NCI-H1436 (cell line): ENCODE results near the gene SAMM50.

Source experiments
- DNase-seq: peaks from one replicate; lab custom pipeline; 2025; lab: John Stamatoyannopoulos, UW

Gene SAMM50

DNA sequence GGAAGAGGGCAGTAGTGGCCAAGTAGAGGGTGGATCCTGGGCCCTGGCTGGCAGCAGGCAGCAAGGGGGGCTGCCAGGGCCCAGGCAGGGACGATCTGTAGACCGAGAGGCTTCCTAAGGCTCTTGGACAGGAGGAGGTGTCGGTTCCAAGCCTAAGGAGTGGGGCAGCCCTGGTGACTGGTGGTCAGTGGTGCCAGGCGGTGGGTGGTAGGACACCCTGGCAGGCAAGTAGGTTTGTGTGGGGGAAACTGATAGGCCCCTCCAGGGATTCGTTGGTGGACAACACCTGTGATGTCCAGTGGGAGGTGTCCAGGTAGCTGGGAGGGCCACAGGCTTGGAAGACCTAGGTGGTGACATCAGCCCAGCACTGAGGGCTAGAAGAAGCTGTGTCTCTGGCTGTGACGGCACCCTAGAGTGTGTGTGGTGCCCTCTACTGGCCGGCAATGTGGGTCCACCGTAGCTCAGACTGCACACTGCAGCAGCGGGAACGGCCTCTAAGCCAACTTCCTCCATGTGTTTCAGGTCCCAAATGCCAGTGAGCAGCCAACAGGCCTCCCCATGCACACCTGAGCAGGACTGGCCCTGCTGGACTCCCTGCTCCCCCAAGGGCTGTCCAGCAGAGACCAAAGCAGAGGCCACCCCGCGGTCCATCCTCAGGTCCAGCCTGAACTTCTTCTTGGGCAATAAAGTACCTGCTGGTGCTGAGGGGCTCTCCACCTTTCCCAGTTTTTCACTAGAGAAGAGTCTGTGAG, 9.4 kb upstream of the SAMM50 start:
- DNase-seq = peak; percentile 12

DNA sequence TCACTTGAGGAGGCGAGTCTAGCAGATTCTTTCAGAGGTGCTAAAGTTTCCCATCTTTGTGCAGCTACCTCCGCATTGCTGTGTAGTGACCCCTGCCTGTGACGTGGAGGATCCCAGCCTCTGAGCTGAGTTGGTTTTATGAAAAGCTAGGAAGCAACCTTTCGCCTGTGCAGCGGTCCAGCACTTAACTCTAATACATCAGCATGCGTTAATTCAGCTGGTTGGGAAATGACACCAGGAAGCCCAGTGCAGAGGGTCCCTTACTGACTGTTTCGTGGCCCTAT, 8.9 kb upstream of the SAMM50 start:
- DNase-seq = no peak

DNA sequence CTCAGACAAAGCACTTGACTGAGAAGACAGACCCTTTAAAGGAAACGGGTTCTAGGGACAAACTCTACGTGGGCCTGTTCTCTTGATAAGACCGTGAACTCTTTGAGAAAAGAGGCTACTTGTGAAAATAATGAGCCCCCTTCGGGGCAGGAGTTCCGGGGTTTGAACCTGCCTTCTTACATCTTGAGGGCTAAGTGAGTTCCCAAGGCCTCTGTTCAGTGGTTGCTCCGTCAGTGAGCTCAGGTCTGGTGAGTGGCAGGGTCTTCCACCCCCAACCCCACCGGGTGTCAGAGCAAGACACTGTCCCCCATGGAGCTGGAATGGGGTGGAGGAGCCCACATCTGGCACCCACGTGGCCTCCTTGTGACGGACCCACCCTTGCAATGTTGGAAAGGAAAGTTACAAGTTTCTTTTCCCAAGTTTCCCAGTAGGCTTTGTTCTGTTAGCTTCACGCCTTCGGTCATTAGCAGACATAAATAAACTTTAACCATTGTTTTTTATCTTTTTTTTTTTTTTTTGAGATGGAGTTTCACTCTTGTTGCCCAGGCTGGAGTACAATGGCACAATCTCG, 6.3 kb upstream of the SAMM50 start:
- DNase-seq = no peak

DNA sequence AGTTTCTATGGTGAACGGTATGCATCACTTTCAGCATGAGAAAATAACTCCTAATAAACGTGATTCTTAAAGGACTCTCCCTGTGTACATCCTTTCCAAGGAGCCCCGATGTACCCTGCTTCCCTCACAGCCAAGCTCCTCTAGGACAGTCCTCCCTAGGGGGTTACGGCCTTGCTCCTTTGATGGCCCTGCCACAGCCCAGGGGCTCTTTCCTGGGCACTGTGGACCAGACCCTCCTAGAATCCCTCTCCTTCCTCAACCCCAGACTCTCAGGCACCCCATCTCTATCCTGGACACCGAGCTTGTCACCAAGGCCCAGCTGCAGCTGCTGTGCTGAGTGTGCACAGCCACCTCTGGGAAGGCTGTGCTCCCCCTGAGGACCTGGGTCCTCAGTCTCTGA, 3.9 kb upstream of the SAMM50 start:
- DNase-seq = no peak

DNA sequence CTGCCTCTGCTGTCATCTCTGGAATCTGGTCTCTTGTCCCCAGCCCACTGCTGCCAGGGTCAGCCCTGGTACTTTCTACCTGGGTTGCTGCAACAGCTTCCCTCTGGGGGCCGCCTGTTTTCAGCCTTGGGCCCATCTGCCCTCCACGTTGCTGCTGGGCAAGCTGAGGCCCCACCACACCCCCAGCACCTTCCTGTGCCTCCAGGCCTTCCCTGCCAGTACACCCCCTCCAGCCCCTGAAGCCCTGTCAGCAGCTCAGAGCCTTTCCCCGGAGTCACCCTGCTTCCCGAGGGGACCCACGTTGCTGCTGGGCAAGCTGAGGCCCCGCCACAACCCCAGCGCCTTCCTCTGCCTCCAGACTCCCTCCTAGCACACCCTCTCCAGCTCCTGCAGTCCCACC, 3.3 kb upstream of the SAMM50 start:
- DNase-seq = no peak

DNA sequence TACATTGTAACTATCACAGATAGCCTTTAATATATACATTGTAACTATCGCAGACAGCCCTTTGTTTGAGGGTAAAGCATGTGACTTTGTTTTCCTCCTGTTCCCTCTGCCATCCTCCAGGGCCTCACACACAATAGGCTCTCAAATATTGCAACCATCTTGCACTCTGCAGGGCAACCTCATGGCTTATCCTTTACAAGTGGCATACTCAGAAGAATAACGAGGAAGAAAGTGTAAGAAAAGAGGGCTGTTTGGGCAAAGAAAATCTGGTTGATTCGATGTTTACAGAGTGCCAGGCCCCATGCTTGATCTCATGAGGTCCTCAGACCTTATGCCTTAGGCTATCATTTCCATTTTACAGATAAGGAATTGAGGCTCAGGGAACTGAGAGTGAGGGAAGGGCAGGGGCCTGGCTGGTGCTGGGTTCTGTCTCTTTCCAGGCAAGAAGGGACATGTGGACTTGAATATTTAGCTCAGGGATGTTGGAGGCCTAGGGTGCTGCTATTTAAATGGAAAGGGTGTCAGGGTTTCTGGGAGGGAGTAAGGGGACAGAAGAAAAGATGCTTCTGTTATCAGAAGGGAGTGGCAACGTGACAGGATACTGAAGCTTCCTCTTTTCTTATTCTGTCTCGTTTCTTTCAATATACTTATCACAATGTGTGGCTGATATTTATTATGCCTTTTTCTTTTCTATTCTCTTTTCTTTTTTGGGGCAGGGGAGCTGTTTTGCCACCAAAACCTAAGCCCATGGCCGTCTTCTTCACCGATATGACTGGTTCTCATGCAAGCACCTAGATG, 1.1 kb upstream of the SAMM50 start:
- DNase-seq = no peak

DNA sequence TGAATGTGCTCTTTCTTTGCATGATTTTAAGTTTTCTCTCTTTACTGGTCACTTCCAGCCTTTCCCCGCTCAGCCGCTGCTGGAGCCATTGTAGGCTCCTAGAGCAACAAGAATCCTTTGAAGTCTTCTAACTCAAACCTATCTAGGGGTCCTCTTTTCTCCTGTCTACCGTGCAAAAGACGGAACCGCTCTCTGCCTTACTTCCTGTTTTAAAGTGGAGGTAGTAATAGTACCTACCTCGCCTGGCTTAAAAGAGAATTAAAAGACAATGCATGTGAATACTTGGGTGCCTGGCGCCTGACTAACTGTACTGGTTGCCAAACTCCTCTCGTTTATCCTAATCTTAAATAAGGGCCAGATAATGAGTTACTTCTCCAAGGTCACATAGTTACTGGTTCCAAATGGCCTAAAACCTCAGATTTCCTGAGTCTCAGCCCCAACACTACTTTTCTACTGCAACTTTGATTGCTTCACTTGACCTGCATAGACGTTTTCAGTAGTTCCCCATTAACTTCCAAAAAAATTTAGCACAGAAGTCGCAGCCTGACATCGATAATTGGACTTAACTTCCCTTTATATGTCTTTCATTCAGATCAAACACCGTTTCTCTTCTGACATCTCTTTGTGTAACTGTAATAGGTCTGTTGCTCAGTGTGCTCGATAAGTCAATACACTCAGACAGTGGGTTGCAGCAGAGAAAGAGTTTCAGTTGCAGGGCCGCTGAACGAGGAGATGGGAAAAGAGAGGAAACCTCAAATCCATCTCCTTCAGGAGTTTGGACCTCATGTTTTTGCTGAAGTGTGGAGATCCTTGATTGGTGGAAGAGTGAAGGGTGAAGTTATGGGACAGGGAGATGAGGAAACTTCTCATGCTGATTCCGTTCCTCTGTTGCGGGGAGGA, 891 bp downstream of the SAMM50 start:
- no peak for DNase-seq

DNA sequence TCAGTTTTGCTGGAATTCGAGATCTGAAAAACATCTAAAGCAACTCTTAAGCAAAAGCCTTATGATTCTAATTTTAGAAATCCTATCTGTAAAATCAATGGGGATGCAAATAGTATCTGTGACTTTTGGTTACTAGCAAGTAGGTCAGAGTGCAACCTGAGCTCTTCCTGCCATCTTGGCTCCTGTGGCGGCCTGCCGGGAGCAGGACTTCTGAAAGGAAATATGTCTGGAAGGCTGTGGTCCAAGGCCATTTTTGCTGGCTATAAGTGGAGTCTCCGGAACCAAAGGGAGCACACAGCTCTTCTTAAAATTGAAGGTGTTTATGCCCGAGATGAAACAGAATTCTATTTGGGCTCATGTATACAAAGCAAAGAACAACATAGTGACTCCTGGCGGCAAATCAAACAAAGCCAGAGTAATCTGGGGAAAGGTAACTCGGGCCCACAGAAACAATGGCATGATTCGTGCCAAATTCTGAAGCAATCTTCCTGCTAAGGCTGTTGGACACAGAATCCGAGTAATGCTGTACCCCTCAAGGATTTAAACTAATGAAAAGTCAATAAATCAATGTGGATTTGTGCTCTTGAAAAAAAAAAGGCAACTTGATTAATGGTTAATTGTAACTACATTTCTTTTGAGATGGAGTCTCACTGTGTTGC, 1.7 kb downstream of the SAMM50 start:
- no peak for DNase-seq

DNA sequence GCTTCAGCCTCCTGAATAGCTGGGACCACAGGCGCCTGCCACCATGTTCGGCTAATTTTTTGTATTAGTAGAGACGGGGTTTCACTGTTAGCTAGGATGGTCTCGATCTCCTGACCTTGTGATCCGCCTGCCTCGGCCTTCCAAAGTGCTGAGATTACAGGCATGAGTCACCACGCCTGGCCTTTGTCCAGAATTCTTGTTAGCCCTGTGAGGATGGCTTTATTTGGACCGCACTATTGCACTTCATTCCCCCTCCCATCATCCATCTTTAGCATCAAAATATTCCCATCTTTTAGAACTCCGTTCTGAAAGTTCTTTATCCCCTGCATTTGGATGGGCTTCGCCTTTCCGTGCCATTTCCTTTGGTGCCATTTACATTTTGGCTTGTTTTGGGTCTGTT, 2.6 kb downstream of the SAMM50 start:
- no peak for DNase-seq

DNA sequence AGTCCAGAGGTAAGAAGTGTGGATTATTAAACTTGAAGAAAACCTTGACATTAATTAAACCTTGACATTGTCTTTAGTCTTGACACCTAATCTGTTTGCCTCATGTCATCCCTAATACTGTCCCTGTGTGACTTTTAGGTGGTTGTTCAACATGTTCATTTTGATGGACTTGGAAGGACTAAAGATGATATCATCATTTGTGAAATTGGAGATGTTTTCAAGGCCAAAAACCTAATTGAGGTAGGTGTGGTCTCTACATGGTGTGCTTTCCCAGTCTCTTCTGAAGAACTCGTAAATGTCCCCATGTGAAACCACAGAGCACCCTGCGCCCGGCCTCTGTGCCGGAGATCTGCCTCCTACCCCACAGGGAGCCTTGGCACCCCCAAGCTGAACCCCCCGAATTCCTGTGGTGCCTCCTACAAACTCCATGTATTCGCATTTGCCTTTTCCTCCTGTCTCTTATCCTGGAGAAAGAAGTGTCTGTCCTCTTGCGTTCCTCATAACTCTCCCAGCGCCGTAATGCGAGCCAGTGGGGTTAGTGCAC, 9.1 kb downstream of the SAMM50 start:
- DNase-seq = no peak

DNA sequence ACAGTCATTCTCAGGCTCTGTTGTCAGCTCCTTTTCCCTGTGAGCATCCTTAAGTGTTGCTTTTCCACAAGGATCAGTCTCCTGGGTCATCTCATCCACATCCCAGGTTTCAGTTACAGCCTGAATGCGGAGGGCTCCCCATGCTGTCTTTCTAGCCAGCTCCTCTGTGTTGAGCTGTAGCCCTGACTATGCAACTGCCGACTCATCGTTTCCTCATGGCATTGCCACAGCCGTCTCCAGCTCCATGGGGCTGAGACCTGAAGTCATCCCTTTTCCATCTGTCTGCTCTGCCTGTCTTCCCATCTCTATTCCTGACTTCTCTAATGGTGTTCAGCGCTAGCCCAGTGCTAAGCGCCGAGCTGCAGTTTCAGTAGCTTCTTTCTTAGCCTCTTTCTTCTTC, 11.8 kb downstream of the SAMM50 start:
- DNase-seq = no peak

DNA sequence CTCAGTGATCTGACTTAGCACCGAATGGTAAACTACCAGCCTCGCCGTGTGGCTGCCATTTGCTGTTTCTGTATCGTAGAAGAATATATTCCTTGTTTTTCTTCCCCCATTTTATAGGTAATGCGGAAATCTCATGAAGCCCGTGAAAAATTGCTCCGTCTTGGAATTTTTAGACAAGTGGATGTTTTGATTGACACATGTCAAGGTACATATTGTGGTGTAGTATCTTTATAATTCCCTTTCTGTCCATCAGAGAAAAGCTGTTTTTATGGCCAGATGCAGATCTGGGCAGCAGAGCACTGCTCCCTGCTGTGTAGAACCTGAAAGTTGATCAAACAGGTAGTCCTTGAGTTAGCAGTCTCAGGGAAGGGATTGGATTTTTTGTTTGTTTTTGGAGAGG, 13.4 kb downstream of the SAMM50 start:
- DNase-seq = no peak

DNA sequence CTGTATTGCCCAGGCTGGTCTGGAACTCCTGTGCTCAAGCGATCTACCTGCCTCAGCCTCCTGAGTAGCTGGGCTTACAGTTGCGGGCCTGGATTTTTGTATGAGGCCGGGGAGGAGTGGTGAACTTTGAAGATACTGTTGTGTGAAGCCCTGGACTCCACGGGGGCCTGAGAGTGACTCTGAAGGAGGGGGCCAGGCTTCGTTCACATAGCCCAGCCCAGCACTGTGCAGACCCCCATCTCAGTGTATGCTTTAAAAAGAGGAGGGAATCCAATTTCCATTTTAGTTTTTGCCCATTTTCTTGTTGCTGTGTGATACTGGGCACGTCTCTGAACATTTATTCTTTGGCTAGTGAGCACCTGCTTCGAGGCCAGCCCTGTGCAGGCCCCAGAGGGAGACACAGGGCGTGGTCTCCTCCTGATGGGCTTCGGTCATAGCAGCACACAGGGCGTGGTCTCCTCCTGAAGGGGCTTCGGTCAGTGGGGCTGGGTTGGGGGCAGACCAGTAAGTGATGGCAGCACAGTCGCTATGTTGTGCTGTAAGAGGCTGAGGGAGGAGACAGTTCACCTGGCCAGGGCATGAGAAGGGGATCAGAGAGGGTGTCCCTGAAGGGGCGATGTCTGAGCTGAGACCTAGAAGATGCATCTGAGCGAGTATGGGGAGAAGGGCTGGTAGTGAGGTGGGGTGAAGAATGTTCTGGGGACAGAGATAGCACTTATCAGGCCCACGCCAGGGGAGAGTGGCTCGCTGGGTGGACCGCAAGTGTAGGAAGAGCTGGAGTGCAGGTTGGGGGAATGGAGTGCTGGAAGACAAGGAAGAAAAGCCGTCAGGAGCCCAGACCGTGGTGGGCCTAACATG, 14.0 kb downstream of the SAMM50 start:
- no peak for DNase-seq

DNA sequence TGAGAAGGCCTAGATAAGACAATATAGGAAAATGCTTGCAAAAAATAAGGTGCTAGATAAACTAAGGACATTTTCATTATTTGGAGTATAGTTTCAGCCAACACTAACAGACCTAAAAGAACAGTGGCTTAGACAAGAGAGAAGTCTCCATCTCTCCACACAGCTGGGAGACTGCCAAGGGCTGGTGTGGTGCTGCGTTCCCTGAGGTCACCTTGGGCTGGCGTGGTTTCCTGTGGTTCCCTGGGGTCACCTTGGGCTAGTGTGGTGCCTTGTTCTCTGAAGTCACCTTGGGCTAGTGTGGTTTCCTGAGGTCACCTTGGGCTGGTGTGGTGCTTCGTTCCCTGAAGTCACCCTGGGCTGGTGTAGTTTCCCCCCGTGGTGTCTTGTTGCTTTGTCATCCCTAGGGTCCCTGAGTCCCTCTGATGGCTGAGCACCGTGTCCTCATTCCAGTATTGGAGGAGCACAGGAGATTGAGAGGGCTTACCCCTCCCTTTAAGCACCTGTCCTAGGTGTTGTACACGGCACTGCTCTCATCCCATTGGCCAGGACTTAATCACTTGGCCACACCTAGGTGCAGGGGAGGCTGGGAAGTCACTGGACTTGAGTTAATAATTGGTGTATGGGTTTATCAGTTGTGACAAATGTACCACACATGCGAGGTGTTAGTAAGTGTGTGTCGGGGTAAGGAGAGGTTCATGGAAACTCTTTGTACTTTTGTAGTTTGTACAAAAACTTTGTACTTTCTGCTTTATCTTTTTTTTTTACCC, 14.9 kb downstream of the SAMM50 start:
- DNase-seq = no peak

DNA sequence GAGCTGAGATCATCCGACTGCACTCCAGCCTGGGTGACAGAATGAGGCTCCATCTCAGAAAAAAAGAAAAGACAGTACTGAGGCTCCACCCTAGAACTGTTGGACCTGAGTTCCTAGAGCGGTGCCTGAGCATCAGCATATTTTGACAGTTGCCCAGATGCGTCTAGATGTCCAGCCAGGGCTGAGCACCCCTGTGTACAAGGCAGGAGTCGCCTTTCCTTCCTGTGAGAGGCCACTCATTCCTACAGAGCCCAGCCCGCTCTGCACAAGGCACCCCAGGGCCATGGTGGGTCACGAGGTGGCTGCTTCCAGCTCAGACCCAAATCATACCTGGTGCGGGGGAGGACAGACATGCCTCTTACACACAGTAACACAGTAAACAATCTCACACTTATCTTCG, 15.9 kb downstream of the SAMM50 start:
- DNase-seq = no peak

DNA sequence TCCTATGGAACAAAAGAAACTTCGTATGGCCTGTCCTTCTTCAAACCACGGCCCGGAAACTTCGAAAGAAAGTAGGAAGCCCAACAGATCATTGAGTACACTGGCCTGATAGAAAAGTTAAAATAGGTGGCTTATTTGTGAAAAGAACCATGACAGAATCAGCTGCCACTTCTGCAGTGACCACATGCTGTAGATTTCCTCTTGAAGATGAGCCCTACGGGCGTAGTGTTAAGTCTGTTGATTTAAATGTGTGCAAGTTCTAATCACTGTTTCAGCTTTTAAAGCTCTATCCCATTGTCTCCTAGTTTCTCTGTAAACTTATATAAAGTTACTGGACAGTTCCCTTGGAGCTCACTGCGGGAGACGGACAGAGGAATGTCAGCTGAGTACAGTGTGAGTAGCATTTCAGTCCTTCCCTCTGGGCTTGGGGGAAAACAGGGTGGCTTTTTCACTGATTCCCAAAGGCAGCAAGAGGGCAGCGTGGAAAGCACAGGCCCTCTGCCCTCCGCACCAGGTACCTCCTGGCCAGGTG, 17.8 kb downstream of the SAMM50 start:
- no peak for DNase-seq

DNA sequence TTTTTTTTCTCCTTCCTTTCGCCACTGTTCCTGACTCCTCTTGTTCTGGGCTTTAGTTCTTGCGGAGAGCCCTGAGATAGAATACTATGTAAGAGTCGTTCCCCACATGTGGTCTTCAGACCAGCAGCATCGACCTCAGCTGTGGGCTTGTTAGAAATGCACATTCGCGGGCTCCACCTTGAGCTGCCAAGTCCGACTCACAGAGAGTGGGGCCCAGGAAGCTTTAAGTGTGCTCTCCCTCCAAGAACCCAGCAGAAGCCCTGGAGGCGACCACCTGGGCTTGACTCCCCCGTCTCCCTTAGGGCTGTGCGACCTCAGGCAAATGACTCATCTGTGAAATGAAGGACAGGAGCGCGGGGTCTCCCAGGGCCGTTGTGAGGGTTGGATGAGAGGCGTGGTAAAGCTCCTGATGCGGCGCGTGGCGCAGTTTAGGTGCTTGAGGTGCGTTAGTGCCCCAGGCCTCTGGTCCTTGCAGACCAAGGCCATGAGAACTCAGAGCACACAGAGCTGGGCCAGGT, 18.8 kb downstream of the SAMM50 start:
- DNase-seq = no peak

DNA sequence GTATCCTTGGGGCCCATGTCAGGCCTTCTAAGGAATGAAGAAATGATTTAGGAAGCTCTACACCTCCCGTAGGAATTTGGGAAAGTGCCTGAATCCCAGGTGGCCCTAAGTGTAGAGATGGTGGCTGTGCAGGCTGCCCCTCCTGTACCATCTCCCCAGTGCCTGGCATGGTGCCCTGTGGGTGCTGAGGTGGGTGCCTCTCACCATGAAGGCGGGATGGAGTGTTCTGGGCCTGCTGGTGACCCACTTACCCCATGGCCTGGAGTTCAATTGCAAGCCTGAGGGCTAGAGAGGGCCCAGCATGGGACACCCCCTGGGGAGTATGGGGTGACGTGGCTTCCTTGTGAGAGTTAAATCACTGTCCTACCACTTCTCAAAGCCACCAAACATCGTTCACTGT, 19.8 kb downstream of the SAMM50 start:
- no peak for DNase-seq
